Stimulated activated CD8-positive, alpha-beta memory T cell treated with anti-CD3 and anti-CD28 coated beads, Interleukin-7, amount 100 ng/mL, for 4 hours (primary cell): ENCODE data around the gene IRF6.

Experiments used
- DNase-seq, 2 donors: peaks; one replicate each; pipeline ENCODE4 v3.0.0-alpha.2; 2020; ENCODE audit warnings: low read depth in 2 of 2

IRF6 gene

GRCh38 chr1:209736490-209737117 is 69.3 kb downstream of the IRF6 start:
- no peak for DNase-seq
